Activated CD4-positive, alpha-beta T cell treated with anti-CD3 and anti-CD28 coated beads, Interleukin-2, amount 50 U/mL, for 24 hours (primary cell): ENCODE results near the gene TEX48.

Experiments
- DNase-seq, 2 donors: peaks; one replicate each; pipeline ENCODE4 v3.0.0-alpha.2; 2020; ENCODE audit warnings: low read depth in 1 of 2, low spot score in 1 of 2

TEX48 gene

GRCh38 chr9:114669961-114670360 is 12.0 kb downstream of the TEX48 start:
- DNase-seq = no peak

GRCh38 chr9:114668146-114668545 is 13.8 kb downstream of the TEX48 start:
- DNase-seq = no peak

GRCh38 chr9:114666851-114667250 is 15.1 kb downstream of the TEX48 start:
- DNase-seq = no peak

GRCh38 chr9:114666401-114666800 is 15.6 kb downstream of the TEX48 start:
- no peak for DNase-seq

GRCh38 chr9:114664181-114664580 is 17.8 kb downstream of the TEX48 start:
- no peak for DNase-seq

GRCh38 chr9:114662081-114662989 is 19.7 kb downstream of the TEX48 start:
- peak; percentile 36 to 59 for DNase-seq

- no peak for DNase-seq
Measured at GRCh38 chr9:114657705-114658104, 24.3 kb downstream of the TEX48 start, which contains the start of gene TEX53. TEX53 (minus strand) TSS chr9:114657805; CDS start chr9:114657774, 31 bp downstream.

- no peak for DNase-seq
Measured at GRCh38 chr9:114656301-114656700, 25.7 kb downstream of the TEX48 start.

- no peak for DNase-seq
Measured at GRCh38 chr9:114655689-114656088, 26.3 kb downstream of the TEX48 start.

- peak; percentile 65 to 75 for DNase-seq
Measured at GRCh38 chr9:114653556-114654159, 28.3 kb downstream of the TEX48 start.

- no peak for DNase-seq
Measured at GRCh38 chr9:114652776-114653555, 29.0 kb downstream of the TEX48 start.

- DNase-seq = no peak
Measured at GRCh38 chr9:114643896-114644295, 38.1 kb downstream of the TEX48 start.

- DNase-seq = no peak
Measured at GRCh38 chr9:114643001-114643400, 39.0 kb downstream of the TEX48 start.

- no peak for DNase-seq
Measured at GRCh38 chr9:114641967-114642366, 40.0 kb downstream of the TEX48 start.

- DNase-seq = no peak
Measured at GRCh38 chr9:114638404-114638803, 43.6 kb downstream of the TEX48 start.

GRCh38 chr9:114634387-114634786 is 47.6 kb downstream of the TEX48 start:
- DNase-seq = no peak

- no peak for DNase-seq
Measured at GRCh38 chr9:114633438-114634089, 48.4 kb downstream of the TEX48 start.

- DNase-seq = no peak
Measured at GRCh38 chr9:114631166-114631565, 50.8 kb downstream of the TEX48 start.

- no peak for DNase-seq
Measured at GRCh38 chr9:114629563-114630090, 52.4 kb downstream of the TEX48 start.

GRCh38 chr9:114627553-114627952 is 54.4 kb downstream of the TEX48 start:
- no peak for DNase-seq
